Dendritic cell treated with granulocyte-macrophage colony-stimulating factor and Interleukin-4, amounts not matched to agents 40 ng/mL and 50 ng/mL, for 4 days (primary cell): Measurements from ENCODE around the gene PKD1L1.

Experiments used
- H3K27ac Mint-ChIP-seq: one replicate; pipeline ENCODE4 v1.8.0; 2022; ENCODE audit warnings: mild to moderate bottlenecking, mixed read lengths
- H3K27me3 Mint-ChIP-seq: one replicate; pipeline ENCODE4 v1.8.0; 2022; ENCODE audit warnings: mild to moderate bottlenecking, mixed read lengths
- H3K36me3 Mint-ChIP-seq: one replicate; pipeline ENCODE4 v1.8.0; 2022; ENCODE audit warnings: low read depth, mixed read lengths
- H3K4me1 Mint-ChIP-seq: one replicate; pipeline ENCODE4 v1.8.0; 2022; ENCODE audit warnings: low read depth, mixed read lengths
- H3K4me3 Mint-ChIP-seq: one replicate; pipeline ENCODE4 v1.8.0; 2022; ENCODE audit warnings: mild to moderate bottlenecking, moderate library complexity, mixed read lengths
- H3K9me3 Mint-ChIP-seq: one replicate; pipeline ENCODE4 v1.8.0; 2022; ENCODE audit warnings: mixed read lengths
- intact Hi-C: fragments of 100-400 bp; cut with micrococcal nuclease; formaldehyde crosslinking; loops from one replicate; pipeline ENCODE4 v1.15.0; 2022

Gene PKD1L1

DNA sequence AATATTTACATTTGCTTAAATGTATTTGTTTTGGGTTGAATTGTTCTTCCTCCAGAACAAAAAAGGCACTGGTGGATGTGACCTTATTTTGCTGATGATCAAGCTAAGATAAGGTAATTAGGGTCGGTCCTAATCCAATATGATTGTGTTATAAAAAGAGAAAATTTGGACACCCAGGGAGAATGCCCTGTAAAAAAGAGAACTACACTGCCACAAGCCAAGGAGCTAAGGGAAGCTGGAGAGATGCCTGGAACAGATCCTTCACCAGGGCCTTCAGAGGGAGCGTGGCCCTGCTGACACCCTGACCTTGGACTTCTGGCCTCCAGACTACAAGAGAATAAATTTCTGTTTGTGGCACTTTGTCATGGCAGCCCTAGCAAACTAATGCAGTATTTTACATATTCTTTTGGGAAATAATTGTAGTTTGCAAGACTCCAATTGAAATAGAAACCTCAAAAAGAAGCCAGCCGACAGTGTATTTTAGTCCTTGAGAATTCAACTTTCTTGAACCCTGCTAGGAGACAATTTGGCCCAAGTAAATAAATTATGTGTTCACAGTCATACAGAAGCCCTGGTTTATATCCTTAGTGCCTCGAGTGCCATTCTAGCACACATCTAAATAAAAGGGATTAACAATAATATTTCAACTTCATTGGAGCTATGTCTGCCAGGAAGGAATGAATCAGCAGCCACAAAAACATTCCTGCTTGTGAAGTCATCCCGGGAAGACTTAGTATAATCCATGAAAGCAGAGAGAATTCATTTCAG lies 164.6 kb downstream of the PKD1L1 start:
- Mint-ChIP-seq H3K27me3 (no peaks in the 10 kb centered on the region), H3K9me3 (no peaks in the 10 kb centered on the region), H3K4me3 (no peak overlapping the region), H3K36me3 (no peaks in the 10 kb centered on the region), H3K27ac (no peak overlapping the region), H3K4me1 (peaks cover 4% of the 10 kb centered on the region)
- intact Hi-C loops: no loop called here

DNA sequence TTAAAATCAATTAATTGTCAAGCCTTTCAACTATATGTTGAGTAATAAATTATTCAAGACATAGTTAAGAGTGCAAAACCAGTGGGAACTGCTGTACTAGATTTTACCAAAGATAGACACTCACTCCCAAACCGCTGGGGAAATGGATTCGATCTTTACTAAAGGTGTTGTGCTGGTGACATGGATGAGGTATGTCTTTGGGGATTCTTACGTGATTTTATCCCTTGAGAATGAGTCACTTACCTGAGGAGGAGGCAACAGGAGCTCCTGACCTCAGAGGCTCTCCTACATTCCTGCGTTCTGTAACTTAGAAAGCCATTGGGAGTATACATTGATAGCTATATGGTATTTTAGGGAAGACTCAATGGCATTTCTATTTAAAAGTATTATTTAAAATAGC lies 165.5 kb downstream of the PKD1L1 start:
- no peak overlapping the region for H3K27ac Mint-ChIP-seq
- intact Hi-C loops: no loop called here

DNA sequence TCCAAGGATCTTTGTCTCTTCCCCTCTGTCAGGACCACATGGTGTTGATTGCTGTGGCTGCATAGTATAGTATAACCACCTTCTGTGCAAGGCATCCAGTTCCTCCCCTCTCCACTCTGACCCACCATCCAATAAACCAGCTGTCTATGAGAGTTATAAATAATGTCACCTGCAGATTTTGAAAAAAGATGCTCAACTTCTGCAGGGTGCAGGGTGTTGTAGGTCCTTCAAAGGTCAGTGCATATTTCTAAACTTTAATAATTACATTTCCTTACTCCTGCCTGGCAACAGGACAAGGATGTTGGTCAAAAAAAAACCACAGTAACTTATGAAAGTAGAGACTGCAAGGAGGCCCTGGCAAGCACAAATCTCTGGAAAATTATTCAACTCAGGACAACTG lies 166.2 kb downstream of the PKD1L1 start:
- no peak overlapping the region for H3K27ac Mint-ChIP-seq
- intact Hi-C loops: no loop called here
- peaks cover 2% of the 10 kb centered on the region for H3K4me1 Mint-ChIP-seq
- no peaks in the 10 kb centered on the region for H3K27me3 Mint-ChIP-seq
- no peaks in the 10 kb centered on the region for H3K36me3 Mint-ChIP-seq
- no peak overlapping the region for H3K4me3 Mint-ChIP-seq
- no peaks in the 10 kb centered on the region for H3K9me3 Mint-ChIP-seq

More for the DNA sequence above, 165.5 kb downstream of the PKD1L1 start:
- H3K27me3 Mint-ChIP-seq: no peaks in the 10 kb centered on the region
- H3K4me1 Mint-ChIP-seq: peaks cover 4% of the 10 kb centered on the region
- no peaks in the 10 kb centered on the region for H3K9me3 Mint-ChIP-seq
- H3K36me3 Mint-ChIP-seq: no peaks in the 10 kb centered on the region
- no peak overlapping the region for H3K4me3 Mint-ChIP-seq

- no peaks in the 10 kb centered on the region for H3K4me1 Mint-ChIP-seq
- intact Hi-C loops: no loop called here
- H3K27me3 Mint-ChIP-seq: no peaks in the 10 kb centered on the region
- no peaks in the 10 kb centered on the region for H3K9me3 Mint-ChIP-seq
- no peak overlapping the region for H3K27ac Mint-ChIP-seq
- no peak overlapping the region for H3K4me3 Mint-ChIP-seq
- H3K36me3 Mint-ChIP-seq: no peaks in the 10 kb centered on the region
These were observed 167.7 kb downstream of the PKD1L1 start for GRCh38 chr7:47780555-47780954.

DNA sequence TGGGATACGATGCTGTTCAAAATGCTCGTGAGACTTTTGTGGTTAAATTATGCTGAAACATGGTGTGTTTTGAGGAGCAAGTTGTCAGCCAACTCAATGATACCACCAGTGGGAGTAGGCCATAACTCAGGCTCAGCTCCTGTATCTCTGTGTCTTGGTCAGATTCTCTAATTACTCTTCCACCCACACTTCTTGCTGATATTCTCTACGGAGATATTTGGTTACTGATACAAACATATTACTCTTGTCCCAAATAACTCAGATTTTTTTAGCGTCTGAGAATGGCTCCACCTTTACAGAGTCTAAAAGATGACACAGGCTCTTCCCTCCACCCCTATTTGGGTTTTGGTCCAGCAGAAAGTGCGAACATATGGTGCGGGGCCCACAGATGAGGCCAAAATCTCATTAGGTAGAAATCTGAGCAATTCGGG lies 168.9 kb downstream of the PKD1L1 start:
- no peak overlapping the region for H3K4me3 Mint-ChIP-seq
- H3K27ac Mint-ChIP-seq: no peak overlapping the region
- H3K4me1 Mint-ChIP-seq: no peaks in the 10 kb centered on the region
- no peaks in the 10 kb centered on the region for H3K9me3 Mint-ChIP-seq
- no peaks in the 10 kb centered on the region for H3K27me3 Mint-ChIP-seq
- H3K36me3 Mint-ChIP-seq: no peaks in the 10 kb centered on the region
- intact Hi-C loops: no loop called here

DNA sequence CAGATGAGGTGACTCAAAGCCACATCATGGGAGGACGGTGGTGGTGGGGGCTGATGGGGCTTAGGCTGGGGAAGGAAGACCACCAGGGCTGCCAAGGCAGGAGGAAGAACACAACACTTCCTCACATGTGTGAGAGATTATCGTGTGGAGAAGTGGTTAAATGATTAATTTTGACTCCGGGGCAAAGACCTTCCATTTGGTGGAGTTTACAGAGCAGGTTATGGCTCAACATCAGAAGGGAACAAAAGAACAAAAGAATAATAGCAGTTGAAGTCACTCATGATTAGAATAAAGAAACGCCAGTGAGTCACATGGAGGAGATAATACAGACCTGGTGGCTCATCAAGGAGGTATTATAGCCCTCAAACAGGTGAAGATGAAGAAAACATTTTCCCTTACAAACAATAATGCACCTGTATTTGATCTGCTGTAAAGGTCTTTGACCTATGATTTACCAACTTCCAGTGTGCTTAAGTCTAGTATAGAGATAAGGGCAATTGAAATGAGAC lies 170.1 kb downstream of the PKD1L1 start:
- intact Hi-C loops: no loop called here
- Mint-ChIP-seq H3K27me3 (no peaks in the 10 kb centered on the region), H3K9me3 (no peaks in the 10 kb centered on the region), H3K4me1 (no peaks in the 10 kb centered on the region), H3K27ac (no peak overlapping the region), H3K36me3 (no peaks in the 10 kb centered on the region), H3K4me3 (no peak overlapping the region)

GRCh38 chr7:47777531-47778152 lies 170.6 kb downstream of the PKD1L1 start:
- intact Hi-C loops: no loop called here
- Mint-ChIP-seq H3K27ac (no peak overlapping the region), H3K36me3 (no peaks in the 10 kb centered on the region), H3K4me1 (no peaks in the 10 kb centered on the region), H3K9me3 (no peaks in the 10 kb centered on the region), H3K27me3 (no peaks in the 10 kb centered on the region), H3K4me3 (no peak overlapping the region)

- Mint-ChIP-seq H3K4me1 (no peaks in the 10 kb centered on the region), H3K36me3 (no peaks in the 10 kb centered on the region), H3K4me3 (no peak overlapping the region), H3K9me3 (no peaks in the 10 kb centered on the region), H3K27ac (no peak overlapping the region), H3K27me3 (no peaks in the 10 kb centered on the region)
- intact Hi-C loops: no loop called here
These were observed 171.9 kb downstream of the PKD1L1 start for GRCh38 chr7:47776335-47776734.

- intact Hi-C loops: no loop called here
- H3K4me1 Mint-ChIP-seq: no peaks in the 10 kb centered on the region
- no peak overlapping the region for H3K4me3 Mint-ChIP-seq
- no peak overlapping the region for H3K27ac Mint-ChIP-seq
- H3K36me3 Mint-ChIP-seq: no peaks in the 10 kb centered on the region
- no peaks in the 10 kb centered on the region for H3K9me3 Mint-ChIP-seq
- no peaks in the 10 kb centered on the region for H3K27me3 Mint-ChIP-seq
These were observed 173.0 kb downstream of the PKD1L1 start for GRCh38 chr7:47775238-47775637.

DNA sequence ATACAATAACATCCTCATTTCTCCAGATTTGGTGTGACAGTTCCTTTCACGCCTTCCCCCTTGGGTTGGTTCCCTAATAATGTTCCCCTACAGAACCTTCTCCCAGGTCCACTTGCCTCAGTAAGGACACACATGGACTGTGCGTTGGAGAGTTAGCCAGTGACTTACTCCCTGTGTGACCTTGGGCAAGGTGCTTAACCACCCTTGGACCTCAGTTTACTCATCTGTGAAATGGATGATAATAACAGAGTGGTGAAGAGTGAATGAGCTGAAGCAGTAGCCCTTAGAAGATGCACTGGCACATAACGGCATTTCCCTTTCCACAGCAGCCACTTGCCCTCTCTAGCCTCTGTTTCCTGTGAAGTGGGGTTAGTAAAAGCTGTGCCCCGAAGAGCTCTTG lies 175.8 kb downstream of the PKD1L1 start:
- no peak overlapping the region for H3K4me3 Mint-ChIP-seq
- intact Hi-C loops: no loop called here
- no peak overlapping the region for H3K27ac Mint-ChIP-seq
- no peaks in the 10 kb centered on the region for H3K36me3 Mint-ChIP-seq
- H3K27me3 Mint-ChIP-seq: no peaks in the 10 kb centered on the region
- H3K9me3 Mint-ChIP-seq: no peaks in the 10 kb centered on the region
- H3K4me1 Mint-ChIP-seq: no peaks in the 10 kb centered on the region

DNA sequence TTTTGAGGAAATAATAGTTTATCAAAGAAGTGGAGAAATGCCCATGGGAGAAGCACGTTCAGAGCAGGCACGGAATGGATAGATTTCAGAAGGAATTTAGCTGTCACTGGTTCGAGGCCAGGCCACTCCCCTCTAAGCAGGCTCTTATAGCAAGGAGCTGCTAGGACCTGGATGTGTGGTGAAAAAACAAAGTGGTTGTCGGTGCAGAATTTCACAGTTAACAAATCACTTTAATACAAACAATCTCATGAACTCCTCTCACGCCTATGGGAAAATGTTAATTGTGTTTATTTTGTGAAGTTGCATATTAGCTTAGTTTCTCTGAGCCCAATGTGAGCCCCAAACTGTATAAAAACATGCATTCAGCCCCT lies 176.3 kb downstream of the PKD1L1 start:
- intact Hi-C loops: no loop called here
- Mint-ChIP-seq H3K27me3 (no peaks in the 10 kb centered on the region), H3K4me3 (no peak overlapping the region), H3K4me1 (no peaks in the 10 kb centered on the region), H3K36me3 (no peaks in the 10 kb centered on the region), H3K9me3 (no peaks in the 10 kb centered on the region), H3K27ac (no peak overlapping the region)

DNA sequence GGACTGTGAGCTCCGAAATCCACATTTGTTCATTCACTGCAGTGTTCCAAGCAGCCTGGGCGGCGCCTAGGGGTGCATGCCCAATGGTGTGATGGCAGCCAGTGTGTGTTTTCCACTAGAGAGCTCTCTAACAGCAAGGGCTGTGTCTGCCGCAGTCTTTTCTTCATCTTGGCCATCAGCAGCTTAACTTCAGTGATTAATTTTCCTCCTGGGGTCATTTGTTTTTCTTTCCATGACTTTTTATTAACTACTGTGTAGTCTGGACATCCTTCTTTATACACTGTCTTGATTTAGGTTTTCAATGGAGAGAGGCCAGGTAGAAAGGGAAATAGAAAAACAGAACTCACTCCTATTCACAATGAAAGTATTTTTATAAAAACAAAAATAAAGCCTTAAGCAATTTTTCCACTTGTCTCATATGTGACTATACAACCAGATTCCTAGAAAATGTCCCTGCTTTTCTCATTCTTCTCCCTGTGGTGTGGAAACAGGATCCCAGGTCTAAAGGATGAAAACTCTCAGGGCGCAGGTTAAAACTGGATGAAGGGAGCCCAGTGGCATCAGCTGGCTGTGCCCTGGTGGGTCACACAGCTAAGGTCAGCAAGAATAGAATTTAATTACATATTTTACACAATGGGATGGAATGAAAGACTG lies 176.8 kb downstream of the PKD1L1 start:
- no peaks in the 10 kb centered on the region for H3K36me3 Mint-ChIP-seq
- H3K27me3 Mint-ChIP-seq: no peaks in the 10 kb centered on the region
- intact Hi-C loops: no loop called here
- no peak overlapping the region for H3K4me3 Mint-ChIP-seq
- no peak overlapping the region for H3K27ac Mint-ChIP-seq
- H3K9me3 Mint-ChIP-seq: no peaks in the 10 kb centered on the region
- H3K4me1 Mint-ChIP-seq: no peaks in the 10 kb centered on the region

DNA sequence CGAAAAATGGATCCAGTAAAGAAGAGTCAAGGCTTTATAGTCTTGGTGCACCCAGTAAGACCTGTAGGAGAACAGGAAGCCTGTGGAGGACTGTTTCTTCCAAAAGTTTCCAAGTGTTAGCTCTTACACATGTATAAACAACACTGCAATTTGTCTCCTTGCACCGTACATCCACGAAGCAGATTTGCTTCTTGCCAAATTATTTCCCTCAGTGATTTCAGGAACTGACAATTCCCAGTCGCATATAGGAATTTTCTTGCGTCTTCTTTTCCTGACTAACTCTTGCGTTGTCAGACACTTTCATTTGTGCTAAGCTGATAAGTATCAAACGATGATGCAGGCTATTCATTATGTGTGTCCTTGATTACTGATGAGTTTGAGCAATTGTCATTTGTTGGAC lies 182.1 kb downstream of the PKD1L1 start:
- Mint-ChIP-seq H3K4me3 (no peak overlapping the region), H3K9me3 (no peaks in the 10 kb centered on the region), H3K27ac (no peak overlapping the region), H3K4me1 (peaks cover 8% of the 10 kb centered on the region), H3K36me3 (no peaks in the 10 kb centered on the region), H3K27me3 (no peaks in the 10 kb centered on the region)
- intact Hi-C loops: no loop called here

- H3K4me1 Mint-ChIP-seq: peaks cover 13% of the 10 kb centered on the region
- intact Hi-C loops: no loop called here
- H3K27ac Mint-ChIP-seq: no peak overlapping the region
- H3K9me3 Mint-ChIP-seq: no peaks in the 10 kb centered on the region
- H3K27me3 Mint-ChIP-seq: no peaks in the 10 kb centered on the region
- no peaks in the 10 kb centered on the region for H3K36me3 Mint-ChIP-seq
- H3K4me3 Mint-ChIP-seq: no peak overlapping the region
These were observed 182.8 kb downstream of the PKD1L1 start for GRCh38 chr7:47765373-47765979.
